HUES64 (cell line): ENCODE measurements around the gene MNT.

Experiments
- H3K27ac ChIP-seq: 2 replicates; pipeline ENCODE4 v1.7.0; 2013; ENCODE audit warnings: low read depth, low read length, inconsistent platforms
- H3K27me3 ChIP-seq: 2 replicates; pipeline ENCODE4 v1.6.1; 2013; ENCODE audit warnings: mild to moderate bottlenecking, low read length; ENCODE audit not compliant: insufficient read depth
- H3K36me3 ChIP-seq: 2 replicates; pipeline ENCODE4 v1.6.1; 2013; ENCODE audit warnings: mild to moderate bottlenecking, low read length; ENCODE audit not compliant: insufficient read depth
- H3K4me1 ChIP-seq: 2 replicates; pipeline ENCODE4 v1.6.1; 2013; ENCODE audit warnings: mild to moderate bottlenecking, low read length, moderate library complexity; ENCODE audit not compliant: insufficient read depth
- H3K4me3 ChIP-seq: 2 replicates; pipeline ENCODE4 v1.5.1; 2013; ENCODE audit warnings: mild to moderate bottlenecking, low read length, moderate library complexity
- H3K9ac ChIP-seq: 2 replicates; pipeline ENCODE4 v1.6.1; 2013; ENCODE audit warnings: mild to moderate bottlenecking, low read depth, low read length
- H3K9me3 ChIP-seq: 2 replicates; pipeline ENCODE4 v1.6.1; 2013; ENCODE audit warnings: low read depth, low read length; ENCODE audit not compliant: insufficient read depth
- WGBS: fragments of 150-250, 120-280 bp; methylation state at CpG from one replicate; pipeline ENCODE4 v1.1.7; 2013; ENCODE audit warnings: missing lambda C conversion rate; 5-methylcytosine and 5-hydroxymethylcytosine counted together

MNT gene

GRCh38 chr17:2394775-2395201 is 6.1 kb downstream of the MNT start:
- Histone ChIP-seq H3K27ac (no peak overlapping the region), H3K27me3 (no peaks in the 10 kb centered on the region), H3K4me1 (peaks cover 42% of the 10 kb centered on the region), H3K36me3 (no peaks in the 10 kb centered on the region), H3K4me3 (no peak overlapping the region), H3K9ac (no peak overlapping the region), H3K9me3 (no peaks in the 10 kb centered on the region)
- 89% methylated on average over 16 of the region's 16 CpGs for WGBS

GRCh38 chr17:2393954-2394749 is 6.7 kb downstream of the MNT start:
- H3K9me3 ChIP-seq, result no peaks in the 10 kb centered on the region
- H3K9ac ChIP-seq, result no peak overlapping the region
- peak overlapping the region; percentile 68; the same call in 1 of the 2 replicates for H3K27ac ChIP-seq
- H3K4me3 ChIP-seq, result peak overlapping the region; percentile 52
- no peaks in the 10 kb centered on the region for H3K27me3 ChIP-seq
- H3K36me3 ChIP-seq, result no peaks in the 10 kb centered on the region
- H3K4me1 ChIP-seq, result peaks cover 42% of the 10 kb centered on the region
- 23% methylated on average over 53 of the region's 53 CpGs for WGBS

- Histone ChIP-seq H3K4me3 (peak overlapping the region; percentile 76), H3K27me3 (no peaks in the 10 kb centered on the region), H3K9ac (peak overlapping the region; percentile 87), H3K9me3 (no peaks in the 10 kb centered on the region), H3K36me3 (no peaks in the 10 kb centered on the region), H3K27ac (peak overlapping the region; percentile 94), H3K4me1 (peaks cover 39% of the 10 kb centered on the region)
- WGBS, result under 1% methylated on average over 92 of the region's 99 CpGs
Measured at GRCh38 chr17:2393174-2393953, 7.5 kb downstream of the MNT start.

GRCh38 chr17:2392252-2393173 is 8.3 kb downstream of the MNT start:
- Histone ChIP-seq H3K27me3 (no peaks in the 10 kb centered on the region), H3K36me3 (no peaks in the 10 kb centered on the region), H3K4me3 (peak overlapping the region; percentile 76), H3K4me1 (peaks cover 31% of the 10 kb centered on the region), H3K27ac (peak overlapping the region; percentile 94), H3K9ac (peak overlapping the region; percentile 79), H3K9me3 (no peaks in the 10 kb centered on the region)
- 3% methylated on average over 80 of the region's 83 CpGs for WGBS

- H3K4me3 ChIP-seq, result peak overlapping the region; percentile 76
- H3K9me3 ChIP-seq, result no peaks in the 10 kb centered on the region
- peaks cover 7% of the 10 kb centered on the region; the same call in 1 of the 2 replicates for H3K36me3 ChIP-seq
- peak overlapping the region; percentile 79 for H3K9ac ChIP-seq
- whole genome bisulfite sequencing, result 88% methylated on average over 18 of the region's 18 CpGs
- H3K27me3 ChIP-seq, result no peaks in the 10 kb centered on the region
- peaks cover 24% of the 10 kb centered on the region for H3K4me1 ChIP-seq
- no peak overlapping the region; the same call in 1 of the 2 replicates for H3K27ac ChIP-seq
Measured at GRCh38 chr17:2391597-2392251, 9.1 kb downstream of the MNT start.

- no peak overlapping the region for H3K27ac ChIP-seq
- H3K27me3 ChIP-seq, result no peaks in the 10 kb centered on the region
- no peak overlapping the region for H3K9ac ChIP-seq
- 93% methylated on average over 12 of the region's 12 CpGs for WGBS
- no peak overlapping the region for H3K4me3 ChIP-seq
- no peaks in the 10 kb centered on the region for H3K9me3 ChIP-seq
- peaks cover 18% of the 10 kb centered on the region; the same call in 1 of the 2 replicates for H3K4me1 ChIP-seq
- peaks cover 7% of the 10 kb centered on the region for H3K36me3 ChIP-seq
Measured at GRCh38 chr17:2390199-2390836, 10.5 kb downstream of the MNT start.

GRCh38 chr17:2388683-2389055 is 12.2 kb downstream of the MNT start:
- WGBS, result 90% methylated on average over 15 of the region's 15 CpGs
- Histone ChIP-seq H3K36me3 (peaks cover 7% of the 10 kb centered on the region), H3K27me3 (no peaks in the 10 kb centered on the region), H3K9me3 (no peaks in the 10 kb centered on the region), H3K27ac (no peak overlapping the region), H3K4me3 (no peak overlapping the region), H3K4me1 (peaks cover 16% of the 10 kb centered on the region; the same call in 1 of the 2 replicates), H3K9ac (no peak overlapping the region)

GRCh38 chr17:2388020-2388682 is 12.7 kb downstream of the MNT start:
- no peak overlapping the region for H3K27ac ChIP-seq
- H3K4me3 ChIP-seq, result no peak overlapping the region
- H3K27me3 ChIP-seq, result no peaks in the 10 kb centered on the region
- peaks cover 16% of the 10 kb centered on the region; the same call in 1 of the 2 replicates for H3K4me1 ChIP-seq
- H3K9me3 ChIP-seq, result no peaks in the 10 kb centered on the region
- WGBS, result 88% methylated on average over 21 of the region's 21 CpGs
- H3K9ac ChIP-seq, result no peak overlapping the region
- H3K36me3 ChIP-seq, result peaks cover 7% of the 10 kb centered on the region

GRCh38 chr17:2387086-2388019 is 13.5 kb downstream of the MNT start:
- Histone ChIP-seq H3K9me3 (no peaks in the 10 kb centered on the region), H3K27me3 (no peaks in the 10 kb centered on the region), H3K27ac (no peak overlapping the region), H3K4me3 (no peak overlapping the region), H3K9ac (no peak overlapping the region), H3K4me1 (peaks cover 16% of the 10 kb centered on the region; the same call in 1 of the 2 replicates), H3K36me3 (peaks cover 7% of the 10 kb centered on the region)
- 94% methylated on average over 41 of the region's 41 CpGs for whole genome bisulfite sequencing
